H1 (cell line): ENCODE measurements around the gene LMNB1. TPM values are rescaled to one million over a fixed set of nuclear protein-coding genes. Genes with fewer than 3 reads are reported as not detected.
A peak's percentile ranks its signal among the peaks of the same experiment; 100 is the strongest.

Experiments
- CTCF ChIA-PET: fragments of 300-600 bp; sonication (Branson Sonifier 250); formaldehyde crosslinking; loops from one replicate; lab custom pipeline; 2021; ENCODE audit not compliant: partially characterized antibody; lab: Charles Lee
- POLR2A ChIA-PET: fragments of 300-600 bp; sonication (Branson Sonifier 250); formaldehyde crosslinking; loops from one replicate; lab custom pipeline; 2021; ENCODE audit warnings: inconsistent platforms; ENCODE audit not compliant: partially characterized antibody; lab: Charles Lee
- DNase-seq, 2 experiments: peaks; one replicate each; pipeline versions ENCODE4 v3.0.0 to v3.0.0-alpha.2; 2010 to 2022; ENCODE audit warnings: low spot score in 2 of 2, low read depth in 1 of 2, mixed read lengths in 1 of 2
- FAIRE-seq: peaks from 2 replicates; lab custom pipeline; 2011; peaks lifted over from hg19 to GRCh38; lab: Jason Lieb, UNC
- H2AFZ ChIP-seq: 2 replicates; pipeline ENCODE4 v1.8.1; 2012; ENCODE audit warnings: low read length, inconsistent platforms
- H2AK5ac ChIP-seq: 2 replicates; pipeline ENCODE4 v1.6.1; 2013; ENCODE audit warnings: low read depth, low read length
- H2BK120ac ChIP-seq: replicated peaks from 2 replicates; pipeline ENCODE3; 2013; ENCODE audit warnings: low read depth, low read length, inconsistent platforms
- H2BK12ac ChIP-seq: 2 replicates; pipeline ENCODE4 v1.6.1; 2013; ENCODE audit warnings: low read depth, low read length
- H2BK15ac ChIP-seq: 2 replicates; pipeline ENCODE4 v1.6.1; 2013; ENCODE audit warnings: low read length
- H2BK20ac ChIP-seq: 2 replicates; pipeline ENCODE4 v1.6.1; 2013; ENCODE audit warnings: low read length
- H2BK5ac ChIP-seq: 2 replicates; pipeline ENCODE4 v1.6.1; 2013; ENCODE audit warnings: low read depth, low read length
- H3K14ac ChIP-seq: 2 replicates; pipeline ENCODE4 v1.6.1; 2013; ENCODE audit warnings: inconsistent platforms; ENCODE audit not compliant: insufficient read length
- H3K18ac ChIP-seq: 2 replicates; pipeline ENCODE4 v1.6.1; 2013; ENCODE audit warnings: low read length; ENCODE audit errors: extremely low read depth
- H3K23ac ChIP-seq: 2 replicates; pipeline ENCODE4 v1.6.1; 2013; ENCODE audit warnings: inconsistent platforms; ENCODE audit not compliant: insufficient read length
- H3K23me2 ChIP-seq: 2 replicates; pipeline ENCODE4 v1.6.1; 2013; ENCODE audit warnings: low read depth, low read length
- H3K27ac ChIP-seq: 2 replicates; pipeline ENCODE4 v1.6.1; 2011; ENCODE audit warnings: low read depth, low read length, inconsistent platforms
- H3K27me3 ChIP-seq, 4 experiments: replicated peaks in 1 of 4; 1 replicate in 1 of 4; 2 replicates in 3 of 4; pipeline versions ENCODE4 v1.6.1 to v1.8.1; 2011 to 2013; ENCODE audit warnings: low read length in 3 of 4, mild to moderate bottlenecking in 3 of 4, inconsistent platforms in 2 of 4, mixed read lengths in 2 of 4, moderate library complexity in 1 of 4; ENCODE audit not compliant: control insufficient read depth in 3 of 4, insufficient read depth in 3 of 4; ENCODE audit errors: extremely low read depth in 1 of 4
- H3K36me3 ChIP-seq, 4 experiments: 2 replicates each; pipeline versions ENCODE4 v1.6.1 to v1.8.1; 2011 to 2013; ENCODE audit warnings: mild to moderate bottlenecking in 4 of 4, low read length in 3 of 4, moderate library complexity in 2 of 4, control low read depth in 1 of 4, inconsistent platforms in 1 of 4; ENCODE audit not compliant: insufficient read depth in 4 of 4, control insufficient read depth in 2 of 4
- H3K4ac ChIP-seq: replicated peaks from 2 replicates; pipeline ENCODE3; 2013; ENCODE audit warnings: low read length, low read depth, mixed read lengths, inconsistent platforms; ENCODE audit not compliant: insufficient read length
- H3K4me1 ChIP-seq, 4 experiments: replicated peaks in 1 of 4; 1 replicate in 1 of 4; 2 replicates in 3 of 4; pipeline versions ENCODE4 v1.6.1 to v1.8.1; 2011 to 2013; ENCODE audit warnings: low read length in 3 of 4, inconsistent platforms in 2 of 4, mixed read lengths in 1 of 4; ENCODE audit not compliant: insufficient read depth in 4 of 4, control insufficient read depth in 3 of 4
- H3K4me2 ChIP-seq, 2 experiments: 2 replicates each; pipeline versions ENCODE4 v1.6.1 to v1.8.1; 2011 to 2013; ENCODE audit warnings: low read depth in 2 of 2, low read length in 2 of 2, control low read depth in 1 of 2, inconsistent platforms in 1 of 2, mild to moderate bottlenecking in 1 of 2; ENCODE audit not compliant: insufficient read depth in 1 of 2
- H3K4me3 ChIP-seq, 4 experiments: fragments of 200-600, 300-600 bp in 1 of 4; sonication (generic), shearing (Covaris generic), sonication (Bioruptor Twin) in 1 of 4; 2 replicates each; pipeline versions ENCODE4 v1.5.1 to v1.8.1; 2011 to 2016; ENCODE audit warnings: low read length in 4 of 4, low read depth in 3 of 4, control low read depth in 2 of 4, inconsistent platforms in 2 of 4, mild to moderate bottlenecking in 2 of 4, mixed read lengths in 1 of 4, moderate library complexity in 1 of 4; ENCODE audit not compliant: insufficient read depth in 2 of 4; ENCODE audit errors: extremely low read depth in 1 of 4
- H3K56ac ChIP-seq: replicated peaks from 2 replicates; pipeline ENCODE3; 2013; ENCODE audit warnings: low read depth, mild to moderate bottlenecking, mixed read lengths, low read length, inconsistent platforms; ENCODE audit not compliant: insufficient read length
- H3K79me1 ChIP-seq: 2 replicates; pipeline ENCODE4 v1.6.1; 2013; ENCODE audit warnings: low read depth, low read length, control low read depth
- H3K79me2 ChIP-seq, 2 experiments: 2 replicates each; pipeline versions ENCODE4 v1.6.1 to v1.8.1; 2012 to 2013; ENCODE audit warnings: low read length in 2 of 2, mild to moderate bottlenecking in 2 of 2, inconsistent platforms in 1 of 2; ENCODE audit not compliant: insufficient read depth in 2 of 2, control insufficient read depth in 1 of 2
- H3K9ac ChIP-seq, 4 experiments: replicated peaks in 1 of 4; 1 replicate in 1 of 4; 2 replicates in 3 of 4; pipeline versions ENCODE4 v1.6.1 to v1.8.1; 2011 to 2013; ENCODE audit warnings: low read depth in 3 of 4, low read length in 3 of 4, control low read depth in 2 of 4, mild to moderate bottlenecking in 2 of 4, moderate library complexity in 2 of 4, inconsistent platforms in 1 of 4; ENCODE audit errors: extremely low read depth in 1 of 4
- H3K9me3 ChIP-seq, 2 experiments: 2 replicates each; pipeline versions ENCODE4 v1.6.1 to v1.8.1; 2012 to 2013; ENCODE audit warnings: mild to moderate bottlenecking in 2 of 2, moderate library complexity in 2 of 2, control low read depth in 1 of 2, inconsistent platforms in 1 of 2, low read depth in 1 of 2, low read length in 1 of 2, mixed read lengths in 1 of 2; ENCODE audit not compliant: insufficient read depth in 2 of 2
- H4K20me1 ChIP-seq, 2 experiments: replicated peaks in 1 of 2; 2 replicates each; pipeline versions ENCODE3 to v1.8.1; 2011 to 2013; ENCODE audit warnings: inconsistent platforms in 2 of 2, low read length in 2 of 2, mild to moderate bottlenecking in 1 of 2; ENCODE audit not compliant: insufficient read depth in 2 of 2, control insufficient read depth in 1 of 2
- H4K5ac ChIP-seq: 2 replicates; pipeline ENCODE4 v1.6.1; 2013; ENCODE audit warnings: low read length, low read depth, mixed read lengths, inconsistent platforms; ENCODE audit not compliant: insufficient read length
- H4K8ac ChIP-seq: 2 replicates; pipeline ENCODE4 v1.8.0; 2013; ENCODE audit warnings: mild to moderate bottlenecking, moderate library complexity, low read length, inconsistent platforms; ENCODE audit not compliant: insufficient read depth; ENCODE audit errors: extremely low read depth
- H4K91ac ChIP-seq: replicated peaks from 2 replicates; pipeline ENCODE3; 2013; ENCODE audit warnings: low read length, mixed read lengths, inconsistent platforms; ENCODE audit not compliant: insufficient read length
- POLR2AphosphoS5 ChIP-seq: IDR thresholded peaks from 2 replicates; pipeline ENCODE4 v1.6.1; 2011; ENCODE audit warnings: low read depth, low read length
- SRF ChIP-seq: IDR thresholded peaks from 2 replicates; pipeline ENCODE4 v1.6.1; 2011; ENCODE audit warnings: mild to moderate bottlenecking, low read depth, low read length, moderate library complexity
- WGBS, 2 experiments: shearing (Covaris generic) in 1 of 2; methylation state at CpG; one replicate each; pipeline versions ENCODE4 v1.1.6 to v1.1.7; 2013 to 2015; ENCODE audit warnings: low lambda C conversion rate in 2 of 2, mixed read lengths in 2 of 2, inconsistent platforms in 1 of 2, low coverage in 1 of 2, missing lambda C conversion rate in 1 of 2; ENCODE audit not compliant: insufficient replicate concordance in 2 of 2, insufficient coverage in 1 of 2, insufficient read length in 1 of 2; ENCODE audit errors: extremely low coverage in 1 of 2, missing lambda C conversion rate in 1 of 2; 5-methylcytosine and 5-hydroxymethylcytosine counted together
- polyA plus RNA-seq, 7 experiments: library from polyadenylated mRNA; depleted of rRNA in 3 of 7; stranded (reverse) in 5 of 7; unstranded in 2 of 7; fragments of >200 nt in 5 of 7; fragments of 200-250 nt in 2 of 7; gene quantifications; 1 replicate in 5 of 7; 2 replicates in 1 of 7; 4 replicates in 1 of 7; pipeline versions ENCODE4 v1.2.1 to v1.2.3, GENCODE V29; 2011 to 2013; ENCODE audit warnings: missing spikeins in 2 of 7, mixed read lengths in 2 of 7
- total RNA-seq: library from RNA; stranded (reverse); fragmentation: NEBNext Ultra II Directional; extraction: Animal tissue kit (Norgen Biotek cat#: 25700); gene quantifications from 2 replicates; pipeline ENCODE4 v1.2.1, GENCODE V29; 2021

The LMNB1 gene
- total and polyA plus RNA-seq, 2 of the 8 experiments (the other 6 are each of a cell fraction or from before 2014, with no cell fraction given), result 73.5 to 225 TPM

DNA sequence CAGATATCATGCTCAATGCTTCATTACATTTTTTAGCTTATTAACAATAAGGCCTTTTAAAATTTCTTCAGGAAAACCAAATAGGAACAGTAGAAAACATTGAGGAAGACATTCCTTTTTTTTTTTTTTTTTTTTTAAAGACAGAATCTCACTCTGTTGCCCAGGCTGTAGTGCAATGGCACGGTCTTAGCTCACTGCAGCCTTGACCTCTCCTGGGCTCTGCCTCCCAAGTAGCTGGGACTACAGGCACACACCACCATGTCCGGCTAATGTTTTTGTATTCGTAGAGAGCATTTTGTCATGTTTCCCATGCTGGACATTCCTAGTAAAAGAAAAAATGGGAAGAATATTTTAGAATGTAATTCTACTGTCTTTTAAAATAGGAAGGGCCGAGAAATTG is 60.3 kb downstream of the LMNB1 start:
- Histone ChIP-seq H3K23ac (no peak overlapping the region), H2BK5ac (no peak overlapping the region), H2AFZ (no peak overlapping the region), H3K27me3 (no peaks in the 10 kb centered on the region), H2BK20ac (no peak overlapping the region), H3K23me2 (no peaks in the 10 kb centered on the region), H3K4me2 (no peak overlapping the region), H3K79me2 (no peaks in the 10 kb centered on the region), H4K5ac (no peak overlapping the region), H4K8ac (no peak overlapping the region), H2BK12ac (no peak overlapping the region), H3K4ac (no peak overlapping the region), H2BK120ac (no peak overlapping the region), H3K9me3 (no peaks in the 10 kb centered on the region), H4K20me1 (no peaks in the 10 kb centered on the region), H2BK15ac (no peak overlapping the region), H3K36me3 (peaks cover 6 to 65% (median 25%) of the 10 kb centered on the region in 4 experiments), H3K14ac (no peak overlapping the region), H3K18ac (no peak overlapping the region), H4K91ac (no peak overlapping the region), H3K4me3 (no peak overlapping the region), H3K79me1 (no peaks in the 10 kb centered on the region), H2AK5ac (no peak overlapping the region), H3K56ac (no peak overlapping the region), H3K27ac (no peak overlapping the region), H3K9ac (no peak overlapping the region), H3K4me1 (peaks cover 0 to 8% (median 3%) of the 10 kb centered on the region in 4 experiments; a peak in 3 of 7 replicates)
- TF ChIP-seq SRF, result no peak
- peak; percentile 26; the same call in 1 of the 2 replicates for TF ChIP-seq POLR2AphosphoS5
- CTCF ChIA-PET, result interaction anchor here (0.6 to 1.2 kb wide), 9 partner anchors 11 to 192 kb away, joined by 3 to 5 read pairs (median 3); no protein-coding TSS in a partner anchor
- no peak for DNase-seq
- no peak for FAIRE-seq
- 86% methylated on average over 4 of the region's 4 CpGs; no CpG with 5 or more reads in 1 of the 2 experiments for WGBS, 2 experiments
- POLR2A ChIA-PET, result interaction anchor here (0.8 to 1.4 kb wide), 6 partner anchors 10 to 242 kb away, joined by 3 to 7 read pairs (median 4); partner anchors contain the start of gene ALDH7A1
